Measurements from ENCODE around the gene IPO9.

DNA sequence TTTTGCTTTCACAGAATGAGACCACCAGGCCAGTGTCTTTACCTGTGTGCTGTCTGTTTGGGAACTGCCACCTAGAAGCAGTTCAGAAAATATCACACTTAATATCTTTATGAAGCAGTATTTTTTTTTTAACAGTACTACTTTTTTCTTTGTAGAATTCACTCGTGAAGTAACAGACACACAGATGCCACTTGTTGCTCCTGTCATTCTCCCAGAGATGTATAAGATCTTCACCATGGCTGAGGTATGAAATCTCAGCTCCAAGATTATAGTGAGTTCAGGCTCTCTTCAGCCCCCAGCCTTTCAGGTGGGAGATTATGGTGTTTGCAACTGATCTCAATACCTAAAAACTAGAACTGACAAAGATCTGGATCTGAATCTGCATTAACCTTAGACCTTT, 23.0 kb downstream of the IPO9 start:
- TF ChIP-seq, protein P1, sequence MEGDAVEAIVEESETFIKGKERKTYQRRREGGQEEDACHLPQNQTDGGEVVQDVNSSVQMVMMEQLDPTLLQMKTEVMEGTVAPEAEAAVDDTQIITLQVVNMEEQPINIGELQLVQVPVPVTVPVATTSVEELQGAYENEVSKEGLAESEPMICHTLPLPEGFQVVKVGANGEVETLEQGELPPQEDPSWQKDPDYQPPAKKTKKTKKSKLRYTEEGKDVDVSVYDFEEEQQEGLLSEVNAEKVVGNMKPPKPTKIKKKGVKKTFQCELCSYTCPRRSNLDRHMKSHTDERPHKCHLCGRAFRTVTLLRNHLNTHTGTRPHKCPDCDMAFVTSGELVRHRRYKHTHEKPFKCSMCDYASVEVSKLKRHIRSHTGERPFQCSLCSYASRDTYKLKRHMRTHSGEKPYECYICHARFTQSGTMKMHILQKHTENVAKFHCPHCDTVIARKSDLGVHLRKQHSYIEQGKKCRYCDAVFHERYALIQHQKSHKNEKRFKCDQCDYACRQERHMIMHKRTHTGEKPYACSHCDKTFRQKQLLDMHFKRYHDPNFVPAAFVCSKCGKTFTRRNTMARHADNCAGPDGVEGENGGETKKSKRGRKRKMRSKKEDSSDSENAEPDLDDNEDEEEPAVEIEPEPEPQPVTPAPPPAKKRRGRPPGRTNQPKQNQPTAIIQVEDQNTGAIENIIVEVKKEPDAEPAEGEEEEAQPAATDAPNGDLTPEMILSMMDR (IDR thresholded peaks at IDR 0.05): no peak
- no peak for TF ChIP-seq POLR2A (IDR thresholded peaks at IDR 0.05)
